VCaP (cell line): ENCODE measurements around the gene SENP7.
"Not testable (repeated sequence)": the region's sequence is repeated elsewhere in the genome, so short reads cannot be mapped to it uniquely, and the experiment has no call there.

Source experiments
- H3K27ac ChIP-seq: fragments of 450-650 bp; 2 replicates; pipeline ENCODE4 v1.5.1; 2017
- TF ChIP-seq, protein P1 (sequence below): fragments of 450-650 bp; conservative IDR thresholded peaks from 2 replicates; pipeline ENCODE4 v1.5.1; 2017; ENCODE audit warnings: mild to moderate bottlenecking, moderate library complexity

The SENP7 gene

DNA sequence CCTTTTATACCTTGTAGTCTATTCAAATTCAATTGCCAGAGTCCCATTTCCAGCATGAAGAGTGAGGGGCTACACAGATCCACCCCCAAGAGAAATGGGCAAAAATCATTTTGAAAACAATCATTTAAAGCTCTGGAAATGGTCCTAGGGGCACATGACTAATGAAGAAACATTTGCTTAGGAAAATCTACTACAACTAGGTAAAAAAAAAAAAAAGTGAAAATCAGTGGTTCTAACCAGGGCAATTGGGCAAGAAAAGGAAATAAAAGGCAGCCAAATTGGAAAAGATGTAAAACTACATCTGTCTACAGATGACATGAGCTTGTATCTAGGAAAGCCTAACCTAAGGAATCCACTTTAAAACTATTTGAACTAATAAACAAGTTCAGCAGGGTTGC lies 202.0 kb downstream of the SENP7 start:
- H3K27ac ChIP-seq = no peak overlapping the region
- TF ChIP-seq, protein P1, sequence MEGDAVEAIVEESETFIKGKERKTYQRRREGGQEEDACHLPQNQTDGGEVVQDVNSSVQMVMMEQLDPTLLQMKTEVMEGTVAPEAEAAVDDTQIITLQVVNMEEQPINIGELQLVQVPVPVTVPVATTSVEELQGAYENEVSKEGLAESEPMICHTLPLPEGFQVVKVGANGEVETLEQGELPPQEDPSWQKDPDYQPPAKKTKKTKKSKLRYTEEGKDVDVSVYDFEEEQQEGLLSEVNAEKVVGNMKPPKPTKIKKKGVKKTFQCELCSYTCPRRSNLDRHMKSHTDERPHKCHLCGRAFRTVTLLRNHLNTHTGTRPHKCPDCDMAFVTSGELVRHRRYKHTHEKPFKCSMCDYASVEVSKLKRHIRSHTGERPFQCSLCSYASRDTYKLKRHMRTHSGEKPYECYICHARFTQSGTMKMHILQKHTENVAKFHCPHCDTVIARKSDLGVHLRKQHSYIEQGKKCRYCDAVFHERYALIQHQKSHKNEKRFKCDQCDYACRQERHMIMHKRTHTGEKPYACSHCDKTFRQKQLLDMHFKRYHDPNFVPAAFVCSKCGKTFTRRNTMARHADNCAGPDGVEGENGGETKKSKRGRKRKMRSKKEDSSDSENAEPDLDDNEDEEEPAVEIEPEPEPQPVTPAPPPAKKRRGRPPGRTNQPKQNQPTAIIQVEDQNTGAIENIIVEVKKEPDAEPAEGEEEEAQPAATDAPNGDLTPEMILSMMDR = no peak

DNA sequence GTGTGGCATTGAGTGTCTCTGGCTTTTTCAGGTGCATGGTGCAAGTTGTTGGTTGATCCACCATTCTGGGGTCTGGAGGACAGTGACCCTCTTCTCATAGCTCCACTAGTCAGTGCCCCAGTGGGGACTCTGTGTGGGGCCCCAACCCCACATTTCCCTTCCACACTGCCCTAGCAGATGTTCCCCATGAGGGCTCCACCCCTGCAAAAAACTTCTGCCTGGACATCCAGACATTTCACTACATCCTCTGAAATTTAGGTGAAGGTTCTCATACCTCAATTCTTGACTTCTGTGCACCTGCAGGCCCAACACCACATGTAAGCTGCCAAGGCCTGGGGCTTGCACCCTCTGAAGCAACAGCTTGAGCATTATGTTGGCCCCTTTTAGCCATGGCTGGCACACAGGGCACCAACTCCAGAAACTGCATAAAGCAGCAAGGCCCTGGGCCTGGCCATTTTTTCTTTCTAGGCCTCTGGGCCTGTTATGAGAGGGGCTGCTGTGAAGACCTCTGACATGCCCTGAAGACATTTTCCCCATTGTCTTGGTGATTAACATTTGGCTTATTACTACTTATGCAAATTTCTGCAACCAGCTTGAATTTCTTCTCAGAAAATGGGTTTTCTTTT lies 204.8 kb downstream of the SENP7 start:
- H3K27ac ChIP-seq = not testable (repeated sequence)

DNA sequence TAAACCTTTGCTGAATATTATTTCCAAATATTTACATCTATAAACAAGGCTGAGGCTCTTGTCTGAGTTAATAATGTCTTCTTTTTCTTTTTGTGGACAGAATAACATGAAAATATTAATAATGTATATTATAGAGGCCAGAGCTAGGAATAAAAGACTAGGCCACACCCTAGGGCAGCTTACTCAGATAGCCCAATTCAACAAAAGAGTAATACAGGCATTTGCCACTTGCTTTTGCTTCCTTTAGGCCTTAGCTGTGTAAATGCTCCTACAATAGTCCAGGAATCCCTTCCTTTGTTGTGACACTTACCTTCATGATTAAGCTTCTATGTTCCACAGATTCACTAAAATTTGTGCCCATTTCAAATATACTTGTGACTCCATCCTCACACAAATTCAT lies 209.2 kb downstream of the SENP7 start:
- TF ChIP-seq, protein P1 = no peak
- no peak overlapping the region for H3K27ac ChIP-seq

DNA sequence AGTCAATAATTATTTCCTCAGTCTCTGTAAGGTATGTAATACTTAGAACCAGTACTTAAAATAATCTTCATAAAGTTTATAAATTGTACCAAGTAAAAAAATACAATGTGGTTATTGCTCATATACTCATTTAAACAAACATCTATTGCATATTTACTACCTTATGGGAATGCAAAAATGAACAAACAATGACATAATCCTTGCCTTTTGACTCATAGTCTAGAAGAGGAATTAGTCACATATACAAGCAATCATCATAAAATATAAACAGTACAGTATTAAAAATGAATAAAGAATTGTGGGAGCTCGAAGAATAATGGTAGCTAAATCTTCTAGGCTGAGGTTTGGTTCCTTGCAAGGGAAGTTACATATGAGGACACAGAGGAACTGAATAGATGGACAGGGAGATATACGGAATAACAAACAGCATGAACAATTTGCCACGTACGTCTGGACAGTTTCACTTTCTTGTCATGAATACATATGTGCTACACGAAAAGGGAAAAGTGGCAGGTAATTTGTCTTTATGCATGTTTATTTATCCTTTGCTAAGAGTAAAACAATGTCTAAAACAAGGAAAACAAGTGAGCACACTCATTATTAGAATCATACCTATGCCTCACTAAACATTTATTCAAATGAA lies 209.8 kb downstream of the SENP7 start:
- TF ChIP-seq, protein P1 = no peak
- H3K27ac ChIP-seq = no peak overlapping the region

DNA sequence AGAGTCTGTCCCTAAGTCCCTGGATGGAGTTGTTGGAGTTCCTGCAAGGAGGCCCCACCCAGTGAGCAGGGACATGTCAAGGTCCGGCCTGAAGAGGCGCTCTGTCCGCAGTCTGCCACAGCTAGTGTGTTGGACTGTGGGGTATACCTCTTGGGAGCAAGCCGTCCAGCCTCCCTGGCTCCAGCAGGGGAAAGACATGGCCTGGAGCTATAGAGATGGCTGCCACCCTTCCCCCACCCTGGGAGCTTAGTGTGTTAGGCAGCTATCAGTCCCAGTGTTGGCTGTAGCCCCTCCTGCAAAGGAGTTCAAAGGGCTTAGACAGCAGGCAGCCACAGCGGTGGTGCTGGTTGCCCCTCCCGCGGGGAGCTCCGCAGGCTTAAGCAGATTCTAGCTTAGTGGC lies 212.9 kb downstream of the SENP7 start:
- TF ChIP-seq, protein P1 = no peak
- H3K27ac ChIP-seq = no peak overlapping the region

DNA sequence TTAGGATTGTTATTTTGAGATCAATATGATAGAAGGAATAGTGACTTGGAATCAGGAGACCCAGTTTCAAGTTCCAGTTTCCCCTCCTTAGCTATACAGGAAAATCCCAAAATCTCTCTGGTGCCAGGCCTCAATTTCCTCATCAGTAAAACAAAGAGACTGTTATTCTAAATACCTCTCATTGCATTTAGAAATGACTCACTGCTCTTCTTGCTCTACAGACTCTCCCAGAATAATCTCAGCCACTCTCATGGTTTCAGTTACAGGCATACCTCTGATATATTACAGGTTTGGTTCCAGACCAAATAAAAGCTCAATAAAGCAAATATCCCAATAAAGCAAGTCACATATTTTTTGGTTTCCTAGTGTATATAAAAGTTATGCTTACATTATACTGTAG lies 221.0 kb downstream of the SENP7 start:
- TF ChIP-seq, protein P1 = no peak
- H3K27ac ChIP-seq = no peak overlapping the region

DNA sequence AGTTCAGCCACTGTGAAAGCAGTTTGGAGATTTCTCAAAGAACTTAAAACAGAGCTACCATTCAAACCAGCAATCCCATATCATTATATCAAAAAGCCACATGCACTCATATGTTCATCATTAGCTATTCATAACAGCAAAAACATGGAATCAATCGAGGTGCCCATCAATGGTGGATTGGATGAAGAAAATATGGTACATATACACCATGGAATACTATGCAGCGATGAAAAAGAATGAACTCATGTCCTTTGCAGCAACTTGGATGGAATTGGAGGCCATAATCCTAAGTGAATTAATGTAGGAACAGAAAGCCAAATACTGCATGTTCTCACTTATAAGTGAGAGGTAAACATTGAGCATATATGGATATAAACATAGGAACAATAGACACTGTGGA lies 224.7 kb downstream of the SENP7 start:
- TF ChIP-seq, protein P1 = no peak
- H3K27ac ChIP-seq = no peak overlapping the region

DNA sequence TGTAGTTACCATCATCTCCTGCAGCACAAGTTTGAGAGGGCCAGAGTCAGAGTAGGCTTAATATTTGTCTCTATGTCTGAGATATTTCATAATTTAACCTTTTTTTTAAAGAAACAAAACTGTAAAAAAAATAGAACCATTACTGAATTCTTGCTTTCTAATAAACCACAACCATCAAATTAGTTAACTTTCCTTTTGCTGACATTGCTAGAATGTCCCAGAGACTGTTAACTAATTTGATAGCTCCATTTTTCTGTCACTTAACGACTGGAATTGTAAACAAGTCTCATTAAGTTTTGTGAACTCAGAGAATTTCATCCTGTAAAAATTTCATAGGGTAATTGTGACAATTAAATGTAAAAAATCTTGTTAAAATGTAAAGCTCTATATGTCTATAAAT lies 228.3 kb downstream of the SENP7 start:
- no peak overlapping the region for H3K27ac ChIP-seq
- TF ChIP-seq, protein P1 = no peak
